Fibroblast of lung (primary cell): ENCODE results near the gene DDX60.

Experiments used
- CTCF ChIP-seq, 2 donors: IDR thresholded peaks in 1 of 2; conservative IDR thresholded peaks in 1 of 2; 1 replicate in 1 of 2; 2 replicates in 1 of 2; pipeline ENCODE4 v1.5.1; 2011 to 2012; ENCODE audit warnings: low read length in 2 of 2, control low read depth in 1 of 2, inconsistent platforms in 1 of 2, low read depth in 1 of 2, mild to moderate bottlenecking in 1 of 2
- EZH2 ChIP-seq: IDR thresholded peaks from 2 replicates; pipeline ENCODE4 v1.5.1; 2012; ENCODE audit warnings: low read length, control low read depth, mild to moderate bottlenecking; ENCODE audit errors: missing control alignments

DNA sequence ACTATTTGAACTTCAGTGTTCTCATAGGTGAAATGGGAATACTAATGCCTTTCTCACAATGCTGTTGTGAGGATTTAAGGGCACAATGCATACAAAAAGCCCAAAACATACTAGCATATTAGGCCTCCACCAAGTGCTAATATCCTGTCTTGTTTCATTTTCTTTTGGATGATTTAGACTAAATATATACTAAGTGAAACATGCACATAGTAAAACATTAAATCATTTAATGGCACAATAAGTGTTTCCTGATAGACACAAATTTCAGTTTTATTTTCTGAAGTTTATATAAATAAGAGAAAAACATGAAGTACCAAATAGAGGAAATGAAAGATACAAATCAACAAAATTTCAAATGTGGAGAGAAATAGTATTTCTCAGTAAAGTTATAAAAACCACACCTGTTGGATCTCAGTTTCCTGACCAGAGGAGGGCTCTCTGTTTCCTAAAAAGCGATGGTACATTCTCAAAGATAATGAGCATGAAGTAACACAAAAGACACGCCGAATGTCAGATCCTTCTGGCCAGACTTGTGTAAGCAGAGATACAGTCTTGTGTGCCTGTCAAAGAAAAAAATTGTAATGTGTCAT lies 25.1 kb downstream of the DDX60 start:
- no peak for TF ChIP-seq CTCF (conservative IDR thresholded peaks at IDR 0.05 in 1 of 2, IDR thresholded peaks at IDR 0.05 in 1 of 2; ENCODE audit: low read depth in 1 of 2, low read length in 2 of 2)
- TF ChIP-seq EZH2, result no peak
